NCI-H748 (cell line): Measurements from ENCODE around the gene LHX5.
A peak's percentile ranks its signal among the peaks of the same experiment; 100 is the strongest.

Experiments
- DNase-seq: peaks from one replicate; lab custom pipeline; 2025; ENCODE audit not compliant: unreplicated experiment; lab: John Stamatoyannopoulos, UW

The LHX5 gene

DNA sequence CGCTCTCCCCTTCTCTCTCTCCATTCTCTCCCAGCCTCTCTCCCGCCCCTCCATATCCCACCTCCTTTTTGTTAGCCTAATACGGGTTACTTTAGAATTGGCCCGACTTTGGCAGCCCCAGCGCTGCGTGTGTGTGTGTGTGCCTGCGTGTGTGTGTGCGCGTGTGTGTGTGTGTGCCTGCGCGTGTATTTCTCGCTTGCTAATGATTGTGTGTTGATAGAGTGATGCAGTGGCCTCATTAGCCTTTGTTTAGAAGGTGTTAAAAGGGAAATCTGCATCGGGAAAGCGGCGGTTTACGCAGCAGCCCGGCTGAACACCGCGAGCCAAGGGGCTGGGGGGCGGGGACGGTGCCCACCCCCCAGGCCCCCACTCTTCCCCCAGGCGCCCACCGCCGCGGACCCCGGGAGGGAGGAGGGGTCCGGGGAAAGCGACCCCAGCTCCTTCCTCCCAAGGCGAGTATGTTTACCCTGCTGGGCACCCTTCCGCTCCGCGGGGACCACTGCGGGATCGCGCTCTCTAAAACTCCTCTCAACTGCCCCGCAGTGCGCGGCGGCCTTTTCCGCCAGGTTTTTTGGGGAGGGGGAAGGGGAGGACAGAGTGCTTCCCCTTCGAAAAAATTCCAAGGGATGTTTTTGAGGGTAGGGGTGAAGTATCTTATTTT lies 6.8 kb upstream of the LHX5 start:
- DNase-seq = peak; percentile 20

DNA sequence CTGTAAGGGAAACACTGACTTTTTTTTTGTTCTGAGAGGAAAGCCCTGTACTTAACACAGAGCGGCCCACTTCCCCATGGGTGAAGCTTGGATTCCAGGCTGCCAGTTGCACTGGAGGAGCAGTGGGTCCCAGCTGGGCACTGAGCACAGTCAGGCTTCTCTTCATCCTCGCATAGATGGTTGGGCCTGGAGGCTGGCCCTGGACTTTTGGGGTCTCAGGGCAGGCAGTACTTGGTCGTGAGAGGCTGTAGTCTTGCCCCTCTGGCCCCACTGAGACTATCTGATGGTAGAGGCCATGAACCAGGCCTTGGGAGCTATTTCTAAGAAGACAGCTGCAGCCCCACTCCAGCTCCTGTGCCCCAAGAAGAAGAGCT lies 6.2 kb upstream of the LHX5 start:
- DNase-seq = no peak

DNA sequence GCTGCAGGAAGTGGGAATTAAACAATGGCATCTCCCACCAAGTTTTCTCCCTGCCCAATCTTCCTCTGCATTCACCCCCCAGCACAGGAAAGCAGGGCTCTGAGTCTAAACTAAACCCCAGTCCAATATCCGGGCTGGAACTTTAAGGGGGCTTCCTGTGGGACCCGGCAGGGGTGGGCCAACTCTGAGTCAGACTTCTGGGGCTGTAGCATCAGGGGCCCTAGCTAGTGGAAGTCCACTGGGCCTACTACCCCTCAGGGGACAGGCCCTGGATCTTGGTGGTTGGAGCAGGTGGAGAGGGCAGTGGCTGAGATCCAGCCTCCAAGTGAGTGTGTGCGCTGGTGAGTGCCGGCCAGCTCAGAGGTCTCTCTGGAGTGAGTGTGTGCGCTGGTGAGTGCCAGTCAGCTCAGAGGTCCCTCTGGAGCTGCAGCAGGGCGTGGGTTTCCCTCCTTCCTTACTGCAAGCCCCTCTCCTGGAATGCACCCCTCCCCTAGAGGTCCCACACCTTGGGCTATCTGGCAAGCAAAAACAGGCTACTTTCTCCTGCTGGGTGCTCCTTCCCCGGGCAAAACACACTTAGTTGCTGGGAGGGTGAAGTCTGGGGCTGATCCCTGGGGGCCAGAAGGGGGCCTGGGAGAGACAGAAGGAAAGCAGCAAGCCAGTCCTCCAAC lies 5.6 kb upstream of the LHX5 start:
- DNase-seq = no peak

DNA sequence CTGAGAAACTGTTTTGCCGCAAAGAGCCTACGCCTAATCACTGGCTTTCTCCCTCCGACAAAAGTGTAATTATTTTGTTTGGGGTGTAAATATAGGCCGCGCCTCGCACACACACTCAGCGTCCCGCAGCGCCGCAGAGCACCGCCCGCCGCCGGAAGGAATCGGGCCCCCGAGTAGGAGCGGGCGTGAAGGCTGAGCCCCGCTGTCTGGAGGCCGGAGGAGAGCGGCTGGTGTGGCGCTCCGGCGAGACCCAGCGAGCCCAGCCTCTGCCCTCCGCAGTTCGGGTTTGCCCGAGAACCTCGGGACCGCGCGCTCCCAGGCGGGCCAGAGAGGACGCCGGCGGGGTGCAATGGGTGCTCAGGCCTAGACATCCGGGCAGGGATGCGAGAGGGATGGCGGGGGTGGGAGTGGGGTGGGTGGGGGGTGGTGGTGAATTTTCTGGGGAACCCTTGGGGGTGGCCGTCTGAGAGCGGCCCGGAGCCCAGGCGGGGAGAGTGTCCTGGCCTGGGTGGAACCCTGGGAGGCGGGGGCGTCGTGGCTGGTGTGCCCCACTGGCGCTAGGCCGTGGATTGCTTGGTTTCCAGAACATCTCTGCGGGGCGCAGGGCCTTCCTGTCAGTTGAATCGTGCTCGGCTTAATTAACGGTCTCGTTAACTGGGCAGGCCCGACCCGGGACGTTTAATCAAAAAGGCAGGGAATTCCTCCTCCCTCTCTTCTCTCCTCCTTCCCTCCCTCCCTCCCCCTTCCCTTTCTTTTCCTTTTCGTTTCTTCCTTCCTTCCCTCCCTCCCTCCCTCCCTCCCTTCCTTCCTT lies 4.7 kb upstream of the LHX5 start:
- peak; percentile 85 for DNase-seq

DNA sequence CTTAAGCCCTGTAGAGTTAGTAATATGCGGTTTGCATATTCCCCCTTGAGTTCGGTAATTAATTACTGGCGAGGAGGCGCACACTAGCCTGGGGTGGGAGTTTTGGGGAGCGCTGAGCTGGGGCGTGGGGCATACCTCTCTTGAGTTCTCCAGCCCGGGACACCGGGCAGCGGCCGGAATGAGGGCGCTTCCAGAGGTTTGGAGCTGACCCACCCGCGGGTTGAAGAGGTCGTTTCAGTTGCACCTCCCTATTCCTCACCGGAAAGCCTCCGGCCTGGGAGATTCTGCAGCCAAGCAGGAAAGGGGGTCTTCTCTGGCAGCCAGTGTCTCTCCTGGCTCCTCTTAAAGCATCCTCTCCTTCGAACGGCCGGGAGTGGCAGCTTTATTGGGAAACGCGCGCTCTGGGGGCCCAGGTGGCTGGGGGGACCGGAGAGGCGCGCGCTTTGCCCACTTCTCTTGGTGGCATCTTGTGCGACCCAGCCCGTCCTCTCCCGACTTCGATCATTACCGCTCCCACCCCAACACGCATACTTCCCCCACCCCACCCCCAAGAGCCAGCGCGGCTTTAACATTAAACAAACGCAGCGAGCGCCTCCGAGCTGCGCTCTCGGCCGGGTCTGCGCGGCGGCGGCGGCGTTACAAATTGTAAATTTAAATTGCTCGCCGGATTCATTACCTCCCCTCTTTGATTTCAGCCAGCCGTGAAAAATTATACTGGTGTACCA lies 3.9 kb upstream of the LHX5 start:
- DNase-seq = peak; percentile 52

DNA sequence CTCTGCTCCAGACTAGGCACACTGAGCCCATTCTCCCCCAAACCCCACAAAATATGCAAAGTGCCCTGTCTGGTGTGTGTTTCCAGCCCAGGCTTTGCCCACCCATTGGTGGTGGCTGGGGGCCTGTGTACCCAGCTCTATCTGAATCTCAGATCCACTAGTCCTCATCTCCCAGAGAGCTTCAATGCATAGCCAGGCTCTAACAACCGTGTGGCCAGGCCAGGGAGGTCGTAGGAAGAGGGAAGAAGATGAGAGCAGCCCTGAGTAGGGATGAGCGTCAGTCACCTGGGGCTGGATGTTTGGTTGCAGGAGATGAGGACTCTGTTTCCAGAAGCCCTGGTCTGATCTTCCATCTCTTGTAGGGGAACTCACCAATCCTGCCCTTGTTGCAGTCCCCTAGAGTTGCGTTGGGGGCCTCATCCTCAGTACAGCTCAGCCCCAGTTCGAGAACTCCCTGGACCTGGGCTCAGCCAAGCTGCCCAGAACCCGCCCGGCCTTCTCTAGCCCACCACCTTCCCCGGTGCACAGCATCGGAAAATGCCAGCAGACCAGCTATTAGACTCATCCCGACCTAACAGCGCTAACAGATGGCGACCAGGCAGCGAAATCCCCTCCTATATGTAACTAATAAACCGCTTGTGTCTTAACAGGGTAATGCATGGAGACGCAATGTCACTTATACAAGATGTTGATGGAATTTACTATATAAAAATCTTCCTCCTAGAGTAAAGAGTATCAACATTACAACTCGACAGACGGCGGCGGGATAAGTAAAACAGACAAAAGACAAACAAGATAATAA lies 3.2 kb upstream of the LHX5 start:
- peak; percentile 11 for DNase-seq

DNA sequence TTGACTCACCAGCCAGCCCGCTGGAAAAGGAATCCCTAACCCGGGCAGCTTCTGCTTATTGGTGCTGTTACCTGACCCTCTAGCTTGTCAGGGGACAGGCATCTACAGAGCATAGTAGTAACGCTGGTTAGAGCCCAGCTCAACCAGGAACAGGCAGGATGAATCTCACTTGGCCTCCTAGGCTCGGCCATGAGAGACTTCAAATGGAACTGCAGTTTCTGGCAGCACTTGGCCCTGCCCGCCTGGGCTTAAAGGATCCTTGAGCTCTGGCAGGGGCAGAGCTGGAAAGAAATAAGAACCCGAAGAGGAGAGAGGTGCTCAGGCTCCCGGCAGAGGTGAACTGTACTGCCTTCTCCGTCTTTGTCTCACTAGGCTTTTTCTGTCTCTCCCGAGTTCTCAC lies 2.3 kb upstream of the LHX5 start:
- peak; percentile 28 for DNase-seq

DNA sequence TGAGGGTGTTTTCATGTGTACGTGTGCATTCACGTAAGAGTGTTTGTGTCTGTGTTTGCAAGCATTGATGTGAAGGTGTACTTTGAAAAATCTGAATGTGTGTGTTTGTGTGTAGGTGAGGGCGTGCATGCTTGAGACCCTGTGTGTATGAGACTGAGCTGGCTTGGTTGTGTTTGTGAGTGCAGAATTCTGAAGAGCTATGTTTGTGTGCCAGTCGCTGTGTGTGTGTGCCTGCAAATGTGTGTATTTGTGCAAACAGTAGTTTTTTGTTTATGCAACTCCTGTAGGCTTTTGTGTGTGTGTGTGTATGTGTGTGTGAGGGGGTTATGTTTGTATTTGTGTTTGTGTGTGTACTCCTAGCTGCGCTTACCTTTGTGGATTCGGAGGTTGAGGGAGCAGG lies 1.7 kb upstream of the LHX5 start:
- no peak for DNase-seq

DNA sequence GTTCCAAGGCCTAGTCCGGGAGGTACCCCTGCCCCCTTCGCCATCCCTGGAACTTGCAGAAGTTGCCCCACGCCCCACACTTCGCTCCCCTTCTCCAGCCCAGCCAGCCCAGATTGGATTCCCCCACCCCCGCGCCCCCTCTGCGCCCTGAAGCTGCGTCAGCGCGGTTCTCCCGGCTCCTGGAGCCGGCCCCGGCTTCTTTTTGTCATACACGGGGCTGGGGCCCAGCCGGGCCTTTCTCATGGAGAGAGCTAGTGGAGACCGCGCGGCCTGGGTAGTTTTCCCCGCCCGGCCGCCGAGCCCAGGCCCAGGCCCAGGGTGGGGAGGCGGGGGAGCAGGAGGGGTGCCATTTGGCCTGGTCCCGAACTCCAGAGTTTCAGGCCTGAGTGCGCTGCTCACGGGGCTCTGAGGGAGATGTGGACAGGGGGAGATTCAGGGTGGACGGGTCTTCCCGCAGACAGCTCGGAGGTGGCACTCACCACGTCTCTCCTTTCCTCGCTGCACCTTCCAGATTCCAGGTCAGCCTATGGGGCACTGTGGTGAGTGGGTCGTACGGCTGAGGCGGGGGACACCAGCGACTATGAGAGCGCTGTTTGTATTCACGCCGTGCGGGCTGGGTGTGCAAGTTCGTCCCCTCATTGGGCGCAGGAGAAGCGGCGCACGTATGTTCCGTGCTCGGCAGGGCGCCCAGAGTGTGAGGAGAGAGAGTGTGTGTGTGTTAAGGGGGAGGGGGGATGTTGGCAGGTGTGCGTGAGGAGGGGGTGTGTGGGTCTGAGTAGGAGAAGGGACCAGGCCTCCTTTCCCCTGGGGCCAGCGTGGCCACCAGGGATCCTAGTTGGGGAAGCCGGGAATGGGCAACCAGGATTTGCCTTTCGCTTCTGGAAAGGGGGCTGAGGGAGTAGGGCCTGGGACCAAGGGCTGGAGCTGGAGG lies 785 bp upstream of the LHX5 start:
- DNase-seq = no peak

DNA sequence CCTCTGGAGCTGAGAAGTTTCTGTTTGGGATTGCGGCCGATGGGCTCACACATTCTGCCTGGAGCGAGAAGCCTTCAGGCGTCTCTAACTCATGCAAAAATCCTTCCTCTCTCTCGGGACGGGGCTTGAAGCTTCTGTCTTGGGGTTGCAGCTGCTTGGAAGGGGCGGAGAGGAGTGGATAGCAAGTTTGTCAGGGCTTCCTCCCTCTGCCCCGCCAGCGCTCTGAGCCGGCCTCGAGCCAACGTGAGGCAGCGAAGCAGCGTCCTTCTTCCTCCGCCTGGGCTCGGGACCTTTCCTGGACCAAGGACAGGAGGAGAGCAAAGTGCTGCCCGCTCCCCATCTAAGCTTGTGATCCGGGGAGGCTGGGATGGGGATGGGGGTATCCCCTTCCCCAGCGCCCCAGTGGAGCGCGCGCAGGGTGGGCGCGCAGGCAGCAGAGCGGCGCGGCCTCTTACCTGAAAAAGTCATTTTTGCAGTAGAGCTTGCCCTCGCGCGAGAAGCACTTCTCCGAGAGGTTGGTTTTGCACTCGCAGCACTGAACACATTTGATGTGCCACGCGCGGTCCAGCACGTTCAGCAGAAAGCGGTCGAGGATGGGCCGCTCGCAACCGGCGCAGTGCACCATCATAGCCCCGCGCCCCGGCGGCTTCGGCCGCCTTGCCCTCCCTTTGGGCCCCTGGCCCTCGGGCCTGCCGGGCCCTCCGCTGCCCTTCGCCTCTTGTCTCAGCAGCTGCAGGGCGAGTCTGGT lies 626 bp downstream of the LHX5 start:
- DNase-seq = peak; percentile 33

DNA sequence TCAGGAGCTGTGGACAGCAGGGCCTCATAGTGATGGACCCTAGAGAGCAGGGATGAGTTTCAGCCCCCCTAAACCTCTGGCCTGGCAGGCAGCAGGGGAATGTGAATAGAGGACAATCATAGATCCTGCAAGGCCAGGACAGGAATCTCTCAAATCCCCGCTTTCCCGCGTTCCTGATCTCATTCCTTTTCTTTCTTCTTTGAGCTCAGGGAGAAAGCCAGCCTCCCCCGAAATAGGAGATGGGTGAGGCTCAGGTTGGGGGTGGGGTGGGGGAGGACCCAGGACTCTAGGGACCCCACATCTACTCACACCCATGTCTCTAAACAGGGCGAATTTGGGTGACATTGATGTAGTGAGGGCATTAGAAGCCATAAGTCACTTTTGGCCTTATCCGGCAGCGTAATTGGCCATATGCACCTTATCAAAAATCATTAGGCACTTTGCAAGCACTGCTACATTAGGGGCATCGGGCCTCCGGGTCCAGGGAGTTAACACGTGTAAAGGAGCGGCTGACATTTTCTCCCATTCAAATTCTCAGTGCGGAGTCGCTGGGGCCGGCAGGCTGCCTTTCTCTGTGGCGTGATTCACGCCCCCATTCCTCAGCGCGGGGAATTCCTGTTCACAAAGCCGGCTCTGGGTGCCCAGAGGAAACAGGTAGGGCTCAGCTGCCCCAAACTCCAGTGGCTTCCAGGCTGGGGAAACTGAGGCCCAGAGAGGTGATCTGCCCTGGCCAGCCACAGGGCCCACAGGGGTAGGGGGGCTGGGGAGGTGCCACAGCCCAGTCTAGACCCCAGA lies 1.5 kb downstream of the LHX5 start:
- DNase-seq = no peak

DNA sequence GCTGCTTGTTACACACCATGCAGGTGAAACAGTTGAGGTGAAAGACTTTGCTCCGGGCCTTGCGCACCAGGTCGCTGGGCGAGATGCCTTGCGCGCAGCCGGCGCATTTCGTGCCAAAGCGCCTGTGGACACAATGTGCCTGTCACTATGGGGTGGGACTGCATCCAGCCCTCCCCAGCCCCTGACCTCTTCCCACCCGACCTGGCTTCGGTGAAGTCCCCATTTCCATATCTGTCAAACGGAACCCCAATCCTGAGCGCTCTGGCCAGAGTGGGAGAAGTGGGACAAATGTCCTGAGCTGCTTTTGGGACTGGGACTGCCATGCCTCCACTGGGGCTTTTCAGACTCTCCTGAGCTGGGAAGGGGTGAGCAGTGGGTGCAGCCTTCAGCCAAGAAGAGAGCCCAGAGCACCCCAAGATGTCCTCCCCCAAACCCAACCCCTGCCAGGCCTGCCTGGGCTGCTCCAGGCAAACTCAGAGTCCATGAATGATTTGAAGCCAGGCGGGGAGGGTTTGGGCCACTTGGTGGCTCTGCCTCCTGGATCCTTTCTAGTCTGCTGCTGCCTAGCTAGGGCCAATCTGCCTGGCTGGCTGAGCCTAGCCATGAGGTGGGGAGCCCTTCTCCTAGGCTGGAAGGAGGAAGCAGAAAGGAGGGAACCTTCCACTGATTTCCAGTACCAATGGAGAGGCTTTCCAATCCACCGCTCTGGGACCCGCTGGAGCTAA lies 2.3 kb downstream of the LHX5 start:
- DNase-seq = no peak

DNA sequence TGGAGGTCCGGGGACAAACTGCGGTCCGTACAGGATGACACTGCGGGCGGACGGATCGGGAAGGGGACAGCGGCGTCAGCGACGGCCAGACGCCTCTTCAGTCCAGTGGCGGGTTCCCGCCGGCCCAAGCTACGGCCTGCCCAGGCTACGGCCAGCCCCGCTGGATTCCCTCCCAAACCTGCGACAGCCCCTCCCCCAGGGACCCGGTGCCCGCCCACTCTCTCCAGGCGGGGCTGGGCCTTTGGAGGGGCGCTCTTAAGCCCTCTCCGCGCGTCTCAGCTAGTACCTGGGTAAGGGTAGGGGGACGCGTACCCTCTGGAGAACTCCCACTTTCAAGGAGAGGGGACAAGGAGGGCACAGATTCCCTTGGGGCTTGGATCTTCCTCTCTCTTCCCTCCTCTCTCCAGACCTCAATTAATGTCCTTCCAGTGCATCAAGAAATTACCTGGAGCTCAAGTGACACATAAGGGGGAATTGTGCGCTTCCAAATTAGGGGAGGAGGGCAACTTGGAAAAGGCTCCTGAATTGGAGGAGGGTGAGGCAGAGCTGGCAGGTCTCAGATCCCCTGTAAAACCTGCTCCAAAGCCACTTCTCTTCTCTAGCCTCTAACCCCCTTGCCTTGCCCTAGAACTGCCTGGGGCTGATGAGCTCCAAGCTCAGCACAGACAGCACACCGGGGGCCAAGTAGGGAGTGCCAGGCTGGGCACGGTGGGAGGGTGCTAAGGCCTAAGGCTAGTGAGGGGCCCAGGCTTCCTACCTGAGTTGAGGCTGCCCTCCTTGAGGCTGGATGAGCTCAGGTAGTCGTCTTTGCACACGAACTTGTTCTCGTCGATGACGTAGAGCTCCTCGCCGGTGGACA lies 3.1 kb downstream of the LHX5 start:
- peak; percentile 57 for DNase-seq

DNA sequence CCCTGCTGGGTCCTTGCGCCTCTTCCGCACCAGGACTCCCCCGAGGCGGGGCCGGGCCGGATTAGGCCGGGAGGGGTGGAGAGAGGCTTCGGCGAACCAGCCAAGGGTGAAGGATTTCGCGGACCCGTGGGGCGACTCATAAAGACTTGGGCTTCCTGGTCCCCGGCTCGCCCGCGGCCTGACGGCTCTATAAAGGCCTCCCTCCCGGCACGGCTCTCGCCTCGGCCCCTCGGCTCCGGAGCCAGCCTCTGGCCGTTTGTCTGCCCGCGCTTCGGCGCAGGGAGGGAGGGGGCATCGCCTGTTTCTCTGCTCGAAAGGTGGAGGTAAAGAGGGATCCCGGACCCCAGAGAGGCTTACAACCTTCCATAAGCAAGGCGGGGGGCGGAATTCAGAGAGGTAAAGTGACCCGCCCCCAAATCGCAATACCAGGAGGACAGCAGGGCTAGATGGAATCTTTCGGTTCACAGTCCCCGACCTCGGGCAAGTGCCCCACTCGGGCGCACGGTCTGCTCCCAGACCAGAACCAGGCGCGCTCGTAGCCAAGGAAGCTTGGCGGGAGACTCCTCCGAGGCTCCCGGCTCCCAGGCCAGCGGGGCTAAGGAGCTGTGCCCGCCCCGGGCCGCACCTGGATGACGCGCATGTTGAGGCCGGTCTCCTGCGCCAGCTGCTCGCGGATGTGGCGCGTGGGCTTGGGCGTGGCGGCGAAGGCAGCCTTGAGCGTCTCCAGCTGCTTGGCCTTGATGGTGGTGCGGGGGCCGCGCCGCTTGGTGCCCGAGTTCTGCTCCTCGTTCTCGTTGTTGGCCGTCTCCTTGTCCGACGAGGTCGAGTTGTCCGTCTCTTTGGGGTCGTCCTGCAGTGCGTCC lies 3.9 kb downstream of the LHX5 start:
- peak; percentile 77 for DNase-seq

DNA sequence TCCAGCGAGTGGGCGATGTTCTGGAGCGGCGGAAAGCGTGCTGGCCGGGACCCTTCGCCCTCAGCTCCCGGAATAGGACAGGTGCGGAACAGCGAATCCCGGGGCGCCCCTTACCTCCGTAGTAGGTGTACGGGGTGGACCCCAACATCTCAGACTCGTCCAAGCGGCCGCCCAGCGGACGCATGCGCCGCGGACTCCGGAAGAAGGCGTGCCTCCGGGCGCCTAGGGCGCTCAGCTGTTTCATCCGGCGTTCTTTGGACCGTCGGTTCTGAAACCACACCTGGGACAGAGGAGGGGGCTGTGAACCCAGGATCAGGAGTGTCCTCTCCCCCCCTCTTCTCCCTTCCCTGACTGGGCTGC lies 4.5 kb downstream of the LHX5 start:
- no peak for DNase-seq
